ENCODE data around the gene FAXC. TPM values are rescaled to one million over a fixed set of nuclear protein-coding genes. Genes with fewer than 3 reads are reported as not detected.

The FAXC gene
- total RNA-seq, 1 donor from 2014 or later = 68.9 TPM

GRCh38 chr6:99307295-99307907, 42.1 kb downstream of the FAXC start:
- Mint-ChIP-seq H3K27ac (ENCODE audit: unreplicated experiment) (no peak overlapping the region), H3K9me3 (ENCODE audit: unreplicated experiment) (peaks cover 7% of the 10 kb centered on the region), H3K4me3 (ENCODE audit: unreplicated experiment) (no peak overlapping the region), H3K27me3 (ENCODE audit: unreplicated experiment) (peaks cover 2% of the 10 kb centered on the region), H3K4me1 (ENCODE audit: low read depth, unreplicated experiment) (peaks cover 35% of the 10 kb centered on the region), H3K36me3 (ENCODE audit: unreplicated experiment) (peaks cover 4% of the 10 kb centered on the region)
- DNase-seq = no peak
- TF ChIP-seq CTCF (IDR thresholded peaks at IDR 0.05; ENCODE audit: partially characterized antibody, unreplicated experiment) = no peak

- Mint-ChIP-seq H3K9me3 (ENCODE audit: unreplicated experiment) (peaks cover 3% of the 10 kb centered on the region), H3K4me3 (ENCODE audit: unreplicated experiment) (peak overlapping the region; percentile 21), H3K4me1 (ENCODE audit: low read depth, unreplicated experiment) (peaks cover 35% of the 10 kb centered on the region), H3K36me3 (ENCODE audit: unreplicated experiment) (peaks cover 6% of the 10 kb centered on the region), H3K27ac (ENCODE audit: unreplicated experiment) (peak overlapping the region; percentile 73), H3K27me3 (ENCODE audit: unreplicated experiment) (peaks cover 2% of the 10 kb centered on the region)
- no peak for DNase-seq
- TF ChIP-seq CTCF (IDR thresholded peaks at IDR 0.05; ENCODE audit: partially characterized antibody, unreplicated experiment) = no peak
Measured at GRCh38 chr6:99306341-99306740, 43.1 kb downstream of the FAXC start.

GRCh38 chr6:99305021-99305554, 44.4 kb downstream of the FAXC start:
- H3K9me3 Mint-ChIP-seq (ENCODE audit: unreplicated experiment) = no peaks in the 10 kb centered on the region
- H3K27me3 Mint-ChIP-seq (ENCODE audit: unreplicated experiment) = peaks cover 2% of the 10 kb centered on the region
- no peak for DNase-seq
- no peak overlapping the region for H3K4me3 Mint-ChIP-seq (ENCODE audit: unreplicated experiment)
- peaks cover 31% of the 10 kb centered on the region for H3K4me1 Mint-ChIP-seq (ENCODE audit: low read depth, unreplicated experiment)
- peaks cover 11% of the 10 kb centered on the region for H3K36me3 Mint-ChIP-seq (ENCODE audit: unreplicated experiment)
- H3K27ac Mint-ChIP-seq (ENCODE audit: unreplicated experiment) = peak overlapping the region; percentile 56
- no peak for TF ChIP-seq CTCF (IDR thresholded peaks at IDR 0.05; ENCODE audit: partially characterized antibody, unreplicated experiment)

DNA sequence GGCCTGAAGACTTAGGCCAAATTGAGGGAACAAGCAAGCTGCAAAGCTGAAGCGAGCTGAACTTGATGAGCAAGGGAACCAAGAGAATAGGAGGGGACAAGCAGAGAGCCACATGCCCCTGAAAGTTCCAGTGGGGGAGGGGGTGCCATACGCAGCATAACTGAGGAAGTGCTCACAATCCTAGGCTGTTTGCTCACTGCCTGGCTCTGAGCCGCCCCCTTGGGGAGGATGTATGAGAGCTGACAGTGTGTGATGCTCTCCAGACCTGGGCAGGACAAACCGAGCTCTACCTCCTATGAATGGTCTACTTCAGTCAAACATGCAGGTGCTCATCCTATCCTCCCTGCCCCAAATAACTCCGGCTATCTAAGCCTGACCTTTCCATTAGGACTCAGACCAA, 52.1 kb downstream of the FAXC start:
- Mint-ChIP-seq H3K4me3 (ENCODE audit: unreplicated experiment) (no peak overlapping the region), H3K27me3 (ENCODE audit: unreplicated experiment) (no peaks in the 10 kb centered on the region), H3K36me3 (ENCODE audit: unreplicated experiment) (peaks cover 31% of the 10 kb centered on the region), H3K9me3 (ENCODE audit: unreplicated experiment) (no peaks in the 10 kb centered on the region), H3K27ac (ENCODE audit: unreplicated experiment) (no peak overlapping the region), H3K4me1 (ENCODE audit: low read depth, unreplicated experiment) (peaks cover 4% of the 10 kb centered on the region)
- no peak for DNase-seq
- TF ChIP-seq CTCF (IDR thresholded peaks at IDR 0.05; ENCODE audit: partially characterized antibody, unreplicated experiment) = no peak

DNA sequence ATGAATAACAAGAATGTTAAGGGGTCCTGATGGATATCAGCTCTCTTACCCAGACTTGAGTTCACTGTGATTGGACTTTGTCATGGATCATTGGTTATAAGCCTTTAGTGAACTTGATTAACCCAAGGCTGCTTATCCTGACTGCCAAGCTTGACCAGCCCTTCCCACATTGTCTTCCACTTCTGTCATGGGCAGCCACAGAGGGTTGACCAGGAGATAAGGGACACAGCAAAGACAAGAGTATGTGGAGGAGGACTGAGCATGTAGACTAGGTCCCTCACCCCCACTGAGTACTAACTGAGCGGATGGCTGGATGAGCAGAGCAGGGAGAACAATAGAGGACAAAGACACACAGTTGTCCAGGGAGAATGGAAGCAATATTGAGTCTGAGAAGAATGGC, 52.5 kb downstream of the FAXC start:
- peaks cover 29% of the 10 kb centered on the region for H3K36me3 Mint-ChIP-seq (ENCODE audit: unreplicated experiment)
- no peak overlapping the region for H3K4me3 Mint-ChIP-seq (ENCODE audit: unreplicated experiment)
- peaks cover 1% of the 10 kb centered on the region for H3K27me3 Mint-ChIP-seq (ENCODE audit: unreplicated experiment)
- TF ChIP-seq CTCF (IDR thresholded peaks at IDR 0.05; ENCODE audit: partially characterized antibody, unreplicated experiment) = no peak
- no peak overlapping the region for H3K27ac Mint-ChIP-seq (ENCODE audit: unreplicated experiment)
- H3K9me3 Mint-ChIP-seq (ENCODE audit: unreplicated experiment) = no peaks in the 10 kb centered on the region
- H3K4me1 Mint-ChIP-seq (ENCODE audit: low read depth, unreplicated experiment) = peaks cover 4% of the 10 kb centered on the region
- DNase-seq = no peak
